ENCODE measurements around the gene MAML1.

The MAML1 gene

DNA sequence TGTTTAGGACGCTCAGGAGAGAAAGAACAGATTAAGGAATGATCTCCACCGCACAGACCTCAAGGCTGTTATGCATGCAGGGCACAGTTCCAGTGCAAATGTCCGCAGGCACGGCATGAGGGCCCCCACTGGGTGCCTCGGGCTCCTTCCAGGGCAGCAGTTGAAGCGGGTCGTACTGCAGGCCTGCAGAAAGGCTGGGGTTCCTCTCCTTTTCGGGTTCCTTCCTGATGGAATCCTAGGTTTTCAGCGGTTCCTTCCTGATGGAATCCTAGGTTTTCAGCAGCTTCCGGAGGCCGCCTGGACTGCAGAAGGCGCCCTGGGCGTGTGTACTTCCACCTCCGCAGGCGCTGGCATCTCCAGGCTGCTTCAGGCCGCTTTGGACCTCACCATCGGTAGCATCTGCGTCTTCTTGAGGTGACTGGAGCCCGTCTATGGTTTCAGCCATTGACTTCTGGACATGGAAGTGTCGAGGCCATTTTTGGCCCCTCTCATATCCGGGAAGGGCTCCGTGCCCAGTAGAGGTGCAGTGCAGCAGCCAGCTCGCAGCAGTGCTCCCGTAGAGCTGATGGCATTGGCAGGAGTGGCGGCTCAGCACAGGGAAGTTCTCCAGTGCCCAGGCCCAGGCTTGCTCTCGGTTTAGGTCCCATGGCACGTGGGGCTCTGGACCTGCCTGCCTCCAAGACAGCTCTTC, 79.7 kb downstream of the MAML1 start:
- DNase-seq, result no peak

- no peak for DNase-seq
Measured at GRCh38 chr5:179812997-179813607, 80.5 kb downstream of the MAML1 start.

DNA sequence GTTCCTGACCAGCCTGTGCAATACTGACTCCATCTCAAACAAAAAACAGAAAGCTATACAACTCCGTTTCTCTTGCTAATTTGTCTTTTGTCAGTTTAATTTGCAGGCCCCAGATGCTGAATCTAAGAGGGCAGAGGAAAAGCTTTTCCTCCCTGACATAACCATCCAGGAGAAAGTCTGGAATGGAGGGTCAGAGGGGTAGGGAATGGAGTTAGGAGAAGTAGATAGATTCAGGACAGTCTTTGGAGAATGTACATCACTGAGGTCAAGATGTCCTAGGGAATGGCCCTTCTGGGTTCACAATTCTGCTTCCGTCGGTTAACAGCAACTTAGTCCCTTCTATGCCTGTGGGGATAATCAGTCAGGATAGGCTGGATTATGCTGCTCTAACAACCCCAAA, 81.5 kb downstream of the MAML1 start:
- DNase-seq, result no peak

DNA sequence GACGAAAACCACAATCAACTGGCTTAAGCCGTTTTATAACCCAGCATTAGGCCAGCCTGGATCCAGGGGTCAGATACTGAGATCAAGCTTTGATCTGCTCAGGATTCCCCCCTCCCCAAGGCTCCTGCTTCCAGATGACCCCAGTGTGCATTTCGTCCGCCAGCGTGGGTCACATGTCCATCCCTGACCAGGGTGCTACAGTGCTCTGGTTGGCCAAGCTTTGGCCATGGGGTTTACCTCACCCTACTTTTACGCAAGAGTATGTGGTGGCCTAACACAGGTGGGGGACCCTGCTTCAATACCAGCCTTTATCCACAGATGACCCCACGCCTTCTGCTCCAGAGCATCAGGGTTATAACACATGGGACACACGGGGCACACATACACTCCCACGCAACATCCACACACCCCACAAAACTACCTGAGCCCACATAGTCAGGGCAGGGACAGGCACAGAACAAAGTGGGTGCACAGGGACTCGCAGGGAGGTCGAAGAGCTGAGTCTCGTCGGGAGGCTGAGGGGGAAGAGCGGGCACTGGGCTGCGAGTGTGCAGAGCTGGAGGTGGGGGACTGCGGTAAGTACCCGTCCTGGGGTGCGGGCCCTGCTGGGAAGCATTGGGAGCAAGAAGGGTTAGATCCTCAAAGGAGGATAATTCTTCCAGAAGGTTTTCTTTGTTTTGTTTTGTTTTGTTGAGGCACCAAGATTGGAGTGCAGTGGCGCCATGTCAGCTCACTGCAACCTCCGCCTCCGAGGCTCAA, 83.0 kb downstream of the MAML1 start:
- DNase-seq, result no peak

DNA sequence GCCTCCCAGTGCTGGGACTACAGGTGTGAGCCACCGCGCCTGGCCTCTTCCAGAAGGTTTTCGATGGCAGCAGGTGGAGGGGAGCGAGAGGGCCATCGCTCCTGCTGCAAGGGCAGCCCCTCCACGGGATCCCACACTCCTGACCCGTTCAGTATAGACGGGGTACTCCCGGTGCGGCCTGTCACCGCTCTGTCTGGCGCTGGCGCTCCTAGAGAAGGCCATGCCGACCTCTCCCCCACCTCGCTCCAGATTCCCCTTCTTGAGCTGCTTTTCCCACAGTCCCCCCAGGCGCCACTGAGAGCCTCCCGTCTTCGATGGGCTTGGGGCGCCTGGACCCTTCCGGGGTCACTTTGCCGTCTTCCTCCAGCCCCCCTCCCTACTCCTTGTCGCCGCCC, 83.8 kb downstream of the MAML1 start:
- DNase-seq, result no peak

- DNase-seq, result no peak
Measured at GRCh38 chr5:179816796-179817469, 84.3 kb downstream of the MAML1 start.

DNA sequence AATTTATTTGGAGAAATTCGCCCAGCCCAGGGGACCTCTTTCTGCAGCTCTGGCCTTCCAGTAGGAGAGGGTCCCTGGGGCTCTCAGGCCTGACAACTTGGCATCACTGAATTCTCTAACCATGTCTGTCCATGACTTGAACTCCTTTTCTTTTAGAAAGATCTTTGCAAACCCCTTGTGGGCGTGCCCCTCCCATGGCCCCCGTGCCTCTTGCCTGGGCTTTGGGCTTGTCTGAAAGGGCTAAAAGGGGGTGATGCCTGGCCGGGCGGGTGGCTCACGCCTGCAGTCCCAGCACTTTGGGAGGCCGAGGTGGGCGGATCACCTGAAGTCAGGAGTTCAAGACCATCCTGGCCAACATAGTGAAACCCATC, 84.8 kb downstream of the MAML1 start:
- no peak for DNase-seq

DNA sequence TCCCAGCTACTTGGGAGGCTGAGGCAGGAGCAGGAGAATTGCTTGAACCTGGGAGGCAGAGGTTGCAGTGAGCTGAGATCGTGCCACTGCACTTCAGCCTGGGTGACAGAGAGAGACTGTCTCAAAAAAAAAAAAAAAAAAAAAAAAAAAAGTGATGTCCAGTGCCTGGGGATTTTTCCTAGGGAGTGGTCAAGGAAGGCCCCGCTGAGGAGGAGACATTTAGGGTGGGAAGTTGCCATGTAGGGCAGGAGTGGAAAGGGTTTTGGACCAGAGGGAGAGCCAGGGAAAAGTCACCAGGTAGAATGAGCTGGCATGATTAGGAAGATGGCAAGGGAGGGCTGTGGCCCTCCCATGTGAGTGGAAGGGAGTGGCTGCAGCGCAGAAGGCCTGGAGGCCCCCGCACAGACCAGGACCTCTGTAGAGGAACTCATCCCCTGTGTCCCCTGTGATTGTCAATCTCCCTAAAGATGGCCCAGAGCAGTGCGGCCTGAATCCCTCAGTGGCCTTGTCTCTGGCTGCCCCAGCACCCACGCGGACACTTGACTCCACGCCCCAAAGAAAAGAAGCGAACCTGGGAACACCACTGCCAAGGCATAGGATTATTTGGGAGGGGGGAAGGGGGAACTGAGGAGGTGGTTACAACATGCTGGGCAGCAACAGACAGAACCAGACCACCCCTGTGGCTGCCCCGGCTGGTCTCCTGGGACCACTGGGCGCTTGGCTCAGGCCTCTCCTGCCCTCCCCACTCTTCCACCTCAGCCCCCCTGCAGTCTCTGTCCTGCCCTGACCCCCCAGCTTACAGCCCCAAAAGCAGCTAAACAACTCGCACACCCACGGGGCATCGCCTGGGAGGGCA, 85.5 kb downstream of the MAML1 start:
- no peak for DNase-seq

- peak; percentile 95 for DNase-seq
Measured at GRCh38 chr5:179818746-179819295, 86.2 kb downstream of the MAML1 start.

DNA sequence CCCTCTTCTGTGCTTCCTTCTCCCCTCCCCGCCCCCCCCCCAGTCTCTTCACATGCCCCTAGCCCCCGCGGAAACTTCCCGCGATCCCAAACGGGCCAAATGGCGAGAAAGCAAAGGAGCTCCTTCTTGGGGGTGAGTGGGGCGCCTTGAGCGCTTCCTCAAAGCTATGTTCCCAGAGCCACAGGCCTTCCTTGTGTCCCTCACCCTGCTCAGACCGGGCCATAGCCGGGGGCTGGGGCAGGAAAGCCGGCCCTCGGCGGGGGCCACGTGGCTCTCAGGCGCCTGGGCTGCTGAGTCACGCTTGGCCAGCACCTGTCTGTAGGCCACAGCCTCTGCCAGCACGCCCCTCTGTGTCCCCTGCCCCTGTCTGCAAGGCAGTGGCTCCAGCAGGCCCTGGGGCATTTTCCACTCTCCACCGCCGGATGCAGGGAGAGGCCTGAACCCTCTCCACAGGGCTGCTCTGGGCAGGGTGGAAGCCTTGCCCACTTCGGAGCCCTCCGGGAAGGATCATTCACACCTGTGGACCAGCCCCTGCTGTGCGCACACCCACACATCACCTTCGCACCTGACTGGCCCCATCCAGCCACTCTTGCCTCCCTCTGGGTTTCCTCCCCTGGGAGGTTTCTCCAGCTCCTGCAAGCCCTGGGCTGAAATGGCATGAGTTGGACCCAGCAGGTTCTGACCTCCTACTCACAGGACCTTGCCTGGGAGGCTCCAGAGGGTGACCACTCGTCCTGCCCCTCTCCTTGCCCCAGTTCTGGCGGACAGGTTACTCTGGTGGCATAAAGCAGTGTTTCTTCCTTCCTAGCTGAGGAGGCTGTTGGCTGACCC, 86.9 kb downstream of the MAML1 start:
- peak; percentile 53 for DNase-seq

GRCh38 chr5:179820127-179820482, 87.5 kb downstream of the MAML1 start:
- DNase-seq, result no peak

- DNase-seq, result peak; percentile 81
Measured at GRCh38 chr5:179820483-179821297, 88.1 kb downstream of the MAML1 start, which contains the start of gene SQSTM1. TSS of gene SQSTM1 (plus strand) at chr5:179820905. CDS start at chr5:179820937, 32 bp downstream.

DNA sequence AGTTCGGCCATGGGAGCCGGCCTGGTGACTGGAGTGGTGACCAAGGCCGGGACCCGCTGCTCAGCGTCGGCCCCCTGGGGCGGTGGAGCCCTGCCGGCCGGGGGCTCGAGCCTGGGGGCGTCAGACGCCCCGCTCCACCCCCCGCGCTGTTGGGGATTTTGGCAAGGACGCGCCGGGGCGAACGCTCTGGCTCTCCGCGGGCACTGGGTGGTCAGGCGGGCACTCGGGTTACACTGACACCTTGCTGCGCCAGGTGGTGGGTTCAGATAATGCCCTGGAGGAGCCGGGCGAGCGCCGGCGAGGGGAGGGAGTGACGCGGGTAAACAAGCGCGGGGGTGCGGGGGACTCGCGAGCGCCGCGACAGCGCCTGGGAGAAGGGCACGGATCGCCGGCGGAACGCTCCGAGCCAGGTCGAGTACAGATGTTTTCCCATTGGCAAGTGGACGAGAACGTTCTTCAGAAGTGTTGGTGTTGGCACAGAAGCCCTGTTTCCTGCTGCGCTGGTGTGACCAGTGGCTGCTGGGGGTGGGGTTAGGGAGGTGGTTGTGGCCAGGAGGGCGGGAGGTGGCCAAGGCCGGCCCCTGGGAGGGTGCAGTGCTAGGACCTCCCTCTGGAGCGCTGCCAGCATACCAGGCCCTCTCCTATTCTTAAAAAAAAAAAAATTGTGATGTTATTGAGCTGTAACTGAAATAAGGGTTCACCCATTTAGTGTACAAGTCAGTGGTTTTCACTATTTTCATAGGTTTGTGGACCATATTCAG, 88.9 kb downstream of the MAML1 start:
- peak; percentile 90 for DNase-seq

DNA sequence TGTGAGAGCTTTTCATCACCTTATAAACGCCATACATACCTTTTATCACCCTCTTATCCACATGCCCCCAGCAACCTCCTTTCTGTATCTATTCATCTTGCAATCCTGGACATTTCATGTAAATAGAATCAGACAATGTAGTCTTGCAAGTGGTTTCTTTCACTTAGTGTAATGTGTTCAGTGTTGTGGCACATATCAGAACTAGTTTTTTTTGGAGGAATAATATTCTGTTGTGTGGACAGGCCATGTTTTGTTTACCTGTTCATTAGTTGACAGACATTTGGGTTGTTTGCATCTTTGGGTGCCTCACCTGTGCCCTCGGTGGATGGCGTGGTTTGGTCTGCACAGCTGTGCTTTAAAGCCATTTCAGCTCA, 89.4 kb downstream of the MAML1 start:
- no peak for DNase-seq

DNA sequence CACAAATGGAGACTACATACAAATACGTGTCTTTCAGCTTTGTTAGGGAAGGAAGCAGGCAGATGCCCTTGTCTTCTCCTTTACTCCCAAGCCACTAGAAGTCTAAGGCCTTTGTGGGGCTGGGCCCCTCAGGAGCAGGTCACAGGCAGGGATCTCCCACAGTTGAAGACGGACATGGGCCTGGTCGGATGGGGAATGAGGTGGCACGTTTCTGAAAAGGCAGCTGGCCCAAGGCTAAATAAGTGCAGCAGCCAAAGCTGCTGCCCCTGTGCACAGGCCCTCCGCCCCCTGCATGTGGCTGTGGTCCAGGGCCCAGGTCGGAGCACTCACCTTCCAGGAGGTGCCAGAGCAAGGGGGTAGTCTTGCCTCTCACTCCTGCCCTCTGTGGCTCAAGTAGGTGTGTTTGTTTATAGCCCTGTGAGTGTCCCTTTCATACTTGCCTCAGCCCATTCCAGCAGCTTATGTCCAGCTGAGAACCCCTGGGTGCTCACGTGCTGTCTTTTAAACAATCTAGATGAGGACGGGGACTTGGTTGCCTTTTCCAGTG, 89.9 kb downstream of the MAML1 start:
- no peak for DNase-seq

DNA sequence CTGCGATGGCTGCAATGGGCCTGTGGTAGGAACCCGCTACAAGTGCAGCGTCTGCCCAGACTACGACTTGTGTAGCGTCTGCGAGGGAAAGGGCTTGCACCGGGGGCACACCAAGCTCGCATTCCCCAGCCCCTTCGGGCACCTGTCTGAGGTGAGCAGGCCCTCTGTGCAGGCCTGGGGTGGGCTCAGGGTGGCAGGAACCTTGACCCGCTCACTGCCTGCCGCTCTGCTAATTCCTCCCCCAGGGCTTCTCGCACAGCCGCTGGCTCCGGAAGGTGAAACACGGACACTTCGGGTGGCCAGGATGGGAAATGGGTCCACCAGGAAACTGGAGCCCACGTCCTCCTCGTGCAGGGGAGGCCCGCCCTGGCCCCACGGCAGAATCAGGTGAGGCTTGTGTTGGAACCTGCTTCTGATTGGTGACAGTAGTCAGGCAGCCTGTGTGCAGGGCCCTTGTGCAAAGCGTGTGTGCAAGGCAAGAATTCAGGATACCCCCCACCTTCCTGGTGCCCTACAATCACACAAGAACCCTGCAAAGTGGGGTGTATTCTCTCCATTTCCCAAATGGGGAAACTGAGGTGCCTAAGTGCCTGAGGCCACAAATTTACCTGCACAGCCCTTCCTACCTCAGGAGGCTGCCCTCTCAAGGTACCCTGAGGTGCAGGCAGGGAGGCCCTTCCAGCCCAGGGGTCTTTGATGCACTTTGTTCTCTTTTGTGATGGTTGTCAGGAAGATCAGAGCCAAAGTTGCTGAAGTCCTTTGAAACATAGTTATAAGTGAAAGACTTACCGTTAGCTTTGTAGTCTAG, 91.5 kb downstream of the MAML1 start:
- DNase-seq, result no peak

DNA sequence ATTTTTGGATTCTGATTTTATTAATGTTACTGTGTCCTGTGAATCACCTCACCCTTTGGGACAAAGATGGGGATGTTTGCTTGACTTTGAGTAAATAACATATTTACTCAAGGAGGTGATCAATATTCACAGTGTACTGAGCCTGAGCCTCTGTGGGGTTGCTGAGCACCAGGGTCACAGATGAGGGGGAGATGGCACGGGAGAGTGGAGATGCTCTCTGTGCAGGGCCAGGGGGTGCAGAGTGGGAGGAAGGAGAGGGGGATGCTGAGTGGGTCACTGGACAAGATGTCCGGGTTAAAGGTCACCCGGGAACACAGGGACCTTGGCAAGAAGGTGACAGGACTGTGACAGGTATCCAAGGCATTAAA, 92.1 kb downstream of the MAML1 start:
- no peak for DNase-seq

DNA sequence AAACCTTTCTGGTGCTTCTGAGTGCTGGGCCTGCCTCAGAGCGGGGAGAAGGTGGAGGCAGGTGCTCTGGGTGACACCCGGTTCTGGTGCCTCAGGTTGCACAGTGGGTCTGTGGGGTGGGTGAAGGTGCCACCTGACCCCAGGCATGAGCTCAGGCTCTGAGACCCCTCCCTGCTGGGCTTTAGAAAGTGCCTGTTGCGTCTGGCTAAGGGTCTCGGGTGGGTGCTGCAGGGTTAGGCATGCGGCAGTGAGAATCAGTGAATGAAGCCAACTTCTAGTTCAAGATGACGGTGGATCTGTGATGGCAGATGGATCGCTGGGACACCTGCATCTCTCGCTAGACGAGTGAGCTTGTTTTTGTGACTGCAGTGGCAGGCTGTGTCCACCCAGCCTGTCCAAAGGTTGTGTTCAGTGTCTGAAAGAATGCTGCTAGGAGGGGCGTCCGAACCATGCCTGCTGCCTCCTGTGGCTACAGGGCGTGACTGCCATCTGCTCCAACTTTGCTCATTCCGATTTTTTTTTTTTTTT, 93.1 kb downstream of the MAML1 start:
- no peak for DNase-seq

All from CD4-positive, alpha-beta T cell treated with Interferon gamma for 1 hour (primary cell).